Stimulated activated CD4-positive, alpha-beta T cell treated with anti-CD3 and anti-CD28 coated beads, Interleukin-15, amount 100 ng/mL, for 48 hours (primary cell): ENCODE measurements around the gene MST1.

Experiments
- DNase-seq, 2 donors: peaks; one replicate each; pipeline ENCODE4 v3.0.0-alpha.2; 2020; ENCODE audit warnings: low read depth in 2 of 2

Gene MST1

GRCh38 chr3:49634736-49635135 is 54.5 kb downstream of the MST1 start:
- no peak for DNase-seq
